ENCODE data around the gene SMIM38. TPM values are rescaled to one million over a fixed set of nuclear protein-coding genes. Genes with fewer than 3 reads are reported as not detected.
"Not testable (repeated sequence)": the region's sequence is repeated elsewhere in the genome, so short reads cannot be mapped to it uniquely, and the experiment has no call there.

The SMIM38 gene
- total RNA-seq, 1 donor from 2014 or later = not detected

DNA sequence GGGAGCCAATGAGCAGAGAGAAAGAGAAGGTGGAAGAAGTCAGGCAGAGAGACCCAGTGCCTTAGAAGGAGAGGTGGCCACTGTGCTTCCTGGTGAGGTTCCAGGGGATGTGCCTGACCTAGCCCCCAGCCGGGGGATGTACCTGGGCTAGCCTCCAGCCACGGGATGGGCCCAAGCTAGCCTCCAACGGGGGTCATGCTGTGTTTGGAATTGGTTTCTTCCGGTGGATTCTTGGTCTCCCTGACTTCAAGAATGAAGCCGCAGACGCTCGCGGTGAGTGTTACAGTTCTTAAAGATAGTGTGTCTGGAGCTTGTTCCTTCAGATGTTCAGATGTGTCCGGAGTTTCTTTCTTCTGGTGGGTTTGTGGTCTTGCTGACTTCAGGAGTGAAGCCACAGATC is 6.9 kb upstream of the SMIM38 start:
- H2AFZ ChIP-seq (ENCODE audit: low read depth, low read length) = no peak overlapping the region
- Mint-ChIP-seq H3K27ac (ENCODE audit: unreplicated experiment) (no peak overlapping the region), H3K27me3 (ENCODE audit: low read depth, unreplicated experiment) (peaks cover 22% of the 10 kb centered on the region), H3K4me3 (ENCODE audit: unreplicated experiment) (no peak overlapping the region), H3K9me3 (ENCODE audit: unreplicated experiment) (peaks cover 19% of the 10 kb centered on the region), H3K4me1 (ENCODE audit: low read depth, unreplicated experiment) (peaks cover 2% of the 10 kb centered on the region), H3K36me3 (ENCODE audit: low read depth, unreplicated experiment) (no peaks in the 10 kb centered on the region)
- no peaks in the 10 kb centered on the region for H3K27me3 ChIP-seq (ENCODE audit: insufficient read depth, low read length)
- no peak overlapping the region for H3K27ac ChIP-seq (ENCODE audit: low read depth, low read length)
- peaks cover 4% of the 10 kb centered on the region for H3K9me3 ChIP-seq (ENCODE audit: insufficient read depth, low read depth, low read length)
- FAIRE-seq (no peak), DNase-seq (ENCODE audit: low read depth) (no peak)
- no peak overlapping the region for H3K4me2 ChIP-seq (ENCODE audit: low read length)
- no peaks in the 10 kb centered on the region for H3K36me3 ChIP-seq (ENCODE audit: insufficient read depth, low read length)
- TF ChIP-seq EZH2 (IDR thresholded peaks at IDR 0.05; ENCODE audit: insufficient read depth, low read length) = no peak
- TF ChIP-seq, protein P1, sequence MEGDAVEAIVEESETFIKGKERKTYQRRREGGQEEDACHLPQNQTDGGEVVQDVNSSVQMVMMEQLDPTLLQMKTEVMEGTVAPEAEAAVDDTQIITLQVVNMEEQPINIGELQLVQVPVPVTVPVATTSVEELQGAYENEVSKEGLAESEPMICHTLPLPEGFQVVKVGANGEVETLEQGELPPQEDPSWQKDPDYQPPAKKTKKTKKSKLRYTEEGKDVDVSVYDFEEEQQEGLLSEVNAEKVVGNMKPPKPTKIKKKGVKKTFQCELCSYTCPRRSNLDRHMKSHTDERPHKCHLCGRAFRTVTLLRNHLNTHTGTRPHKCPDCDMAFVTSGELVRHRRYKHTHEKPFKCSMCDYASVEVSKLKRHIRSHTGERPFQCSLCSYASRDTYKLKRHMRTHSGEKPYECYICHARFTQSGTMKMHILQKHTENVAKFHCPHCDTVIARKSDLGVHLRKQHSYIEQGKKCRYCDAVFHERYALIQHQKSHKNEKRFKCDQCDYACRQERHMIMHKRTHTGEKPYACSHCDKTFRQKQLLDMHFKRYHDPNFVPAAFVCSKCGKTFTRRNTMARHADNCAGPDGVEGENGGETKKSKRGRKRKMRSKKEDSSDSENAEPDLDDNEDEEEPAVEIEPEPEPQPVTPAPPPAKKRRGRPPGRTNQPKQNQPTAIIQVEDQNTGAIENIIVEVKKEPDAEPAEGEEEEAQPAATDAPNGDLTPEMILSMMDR (IDR thresholded peaks at IDR 0.05; ENCODE audit: insufficient read depth, low read depth, low read length) = no peak
- H3K4me1 ChIP-seq (ENCODE audit: insufficient read depth, low read length) = peaks cover 15% of the 10 kb centered on the region
- H4K20me1 ChIP-seq (ENCODE audit: insufficient read depth, low read length) = no peaks in the 10 kb centered on the region
- H3K9ac ChIP-seq (ENCODE audit: low read length) = no peak overlapping the region
- no peak overlapping the region for H3K4me3 ChIP-seq (ENCODE audit: insufficient read depth, low read depth, low read length)
- no peaks in the 10 kb centered on the region for H3K79me2 ChIP-seq (ENCODE audit: insufficient read depth, low read length)

DNA sequence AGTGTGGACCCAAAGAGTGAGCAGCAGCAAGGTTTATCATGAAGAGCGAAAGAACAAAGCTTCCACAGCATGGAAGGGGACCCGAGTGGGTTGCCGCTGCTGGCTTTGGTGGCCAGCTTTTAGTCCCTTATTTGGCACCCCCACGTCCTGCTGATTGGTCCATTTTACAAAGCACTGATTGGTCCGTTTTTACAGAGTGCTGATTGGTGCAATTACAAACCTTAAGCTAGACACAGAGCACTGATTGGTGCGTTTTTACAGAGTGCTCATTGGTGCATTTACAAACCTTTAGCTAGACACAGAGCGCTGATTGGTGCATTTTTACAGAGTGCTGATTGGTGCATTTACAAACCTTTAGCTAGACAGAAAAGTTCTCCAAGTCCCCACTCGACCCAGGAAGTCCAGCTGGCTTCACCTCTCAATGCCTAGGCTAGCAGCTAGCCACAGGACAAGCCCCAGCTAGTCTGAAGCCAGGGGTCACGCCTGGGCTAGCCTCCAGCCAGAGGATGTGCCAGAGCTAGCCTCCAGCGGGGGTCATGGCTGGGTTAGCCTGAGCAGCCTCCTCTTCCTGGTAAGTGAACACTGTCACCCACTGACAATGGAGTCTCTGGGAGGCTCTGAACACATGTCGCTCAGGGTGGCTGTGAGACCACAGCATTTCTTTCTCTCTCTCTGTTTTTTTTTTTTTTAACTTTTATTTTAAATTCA is 6.2 kb upstream of the SMIM38 start:
- not testable (repeated sequence) for DNase-seq (ENCODE audit: low read depth); H3K4me2 ChIP-seq (ENCODE audit: low read length); H3K4me3 ChIP-seq (ENCODE audit: insufficient read depth, low read depth, low read length); FAIRE-seq; H3K36me3 Mint-ChIP-seq (ENCODE audit: low read depth, unreplicated experiment); H2AFZ ChIP-seq (ENCODE audit: low read depth, low read length); H3K27ac ChIP-seq (ENCODE audit: low read depth, low read length); H3K27ac Mint-ChIP-seq (ENCODE audit: unreplicated experiment); H3K9me3 ChIP-seq (ENCODE audit: insufficient read depth, low read depth, low read length); H3K4me1 Mint-ChIP-seq (ENCODE audit: low read depth, unreplicated experiment); H3K9ac ChIP-seq (ENCODE audit: low read length); H4K20me1 ChIP-seq (ENCODE audit: insufficient read depth, low read length); H3K4me3 Mint-ChIP-seq (ENCODE audit: unreplicated experiment); H3K27me3 ChIP-seq (ENCODE audit: insufficient read depth, low read length); H3K36me3 ChIP-seq (ENCODE audit: insufficient read depth, low read length); H3K79me2 ChIP-seq (ENCODE audit: insufficient read depth, low read length)
- Mint-ChIP-seq H3K27me3 (ENCODE audit: low read depth, unreplicated experiment) (peaks cover 18% of the 10 kb centered on the region), H3K9me3 (ENCODE audit: unreplicated experiment) (peaks cover 19% of the 10 kb centered on the region)
- peaks cover 19% of the 10 kb centered on the region for H3K4me1 ChIP-seq (ENCODE audit: insufficient read depth, low read length)

DNA sequence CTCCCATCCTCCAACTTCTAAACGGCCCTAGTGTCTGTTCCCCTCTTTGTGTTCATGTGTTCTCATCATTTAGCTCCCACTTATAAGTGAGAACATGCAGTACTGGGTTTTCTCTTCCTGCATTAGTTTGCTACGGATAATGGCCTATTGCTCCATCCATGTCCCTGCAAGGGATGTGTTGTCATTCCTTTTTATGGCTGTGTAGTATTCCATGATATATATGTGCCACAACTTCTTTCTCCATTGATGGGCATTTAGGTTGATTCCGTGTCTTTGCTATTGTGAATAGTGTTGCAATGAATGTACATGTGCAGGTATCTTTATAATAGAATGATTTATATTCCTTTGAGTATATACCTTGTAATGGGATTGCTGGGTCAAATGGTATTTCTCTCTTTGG is 5.6 kb upstream of the SMIM38 start:
- no peak overlapping the region for H2AFZ ChIP-seq (ENCODE audit: low read depth, low read length)
- peaks cover 17% of the 10 kb centered on the region for H3K27me3 Mint-ChIP-seq (ENCODE audit: low read depth, unreplicated experiment)
- H3K9me3 ChIP-seq (ENCODE audit: insufficient read depth, low read depth, low read length) = peaks cover 4% of the 10 kb centered on the region
- no peaks in the 10 kb centered on the region for H3K36me3 ChIP-seq (ENCODE audit: insufficient read depth, low read length)
- no peaks in the 10 kb centered on the region for H3K36me3 Mint-ChIP-seq (ENCODE audit: low read depth, unreplicated experiment)
- no peak overlapping the region for H3K27ac ChIP-seq (ENCODE audit: low read depth, low read length)
- DNase-seq (ENCODE audit: low read depth) (no peak), FAIRE-seq (no peak)
- H3K4me1 Mint-ChIP-seq (ENCODE audit: low read depth, unreplicated experiment) = peaks cover 2% of the 10 kb centered on the region
- H3K4me3 ChIP-seq (ENCODE audit: insufficient read depth, low read depth, low read length) = no peak overlapping the region
- H3K79me2 ChIP-seq (ENCODE audit: insufficient read depth, low read length) = no peaks in the 10 kb centered on the region
- no peaks in the 10 kb centered on the region for H3K27me3 ChIP-seq (ENCODE audit: insufficient read depth, low read length)
- no peaks in the 10 kb centered on the region for H4K20me1 ChIP-seq (ENCODE audit: insufficient read depth, low read length)
- TF ChIP-seq EZH2 (IDR thresholded peaks at IDR 0.05; ENCODE audit: insufficient read depth, low read length) = no peak
- TF ChIP-seq, protein P1 (IDR thresholded peaks at IDR 0.05; ENCODE audit: insufficient read depth, low read depth, low read length) = no peak
- no peak overlapping the region for H3K4me3 Mint-ChIP-seq (ENCODE audit: unreplicated experiment)
- H3K27ac Mint-ChIP-seq (ENCODE audit: unreplicated experiment) = no peak overlapping the region
- H3K9me3 Mint-ChIP-seq (ENCODE audit: unreplicated experiment) = peaks cover 19% of the 10 kb centered on the region
- no peak overlapping the region for H3K9ac ChIP-seq (ENCODE audit: low read length)
- H3K4me1 ChIP-seq (ENCODE audit: insufficient read depth, low read length) = peaks cover 19% of the 10 kb centered on the region
- no peak overlapping the region for H3K4me2 ChIP-seq (ENCODE audit: low read length)
